DMS114 treated with DMSO at 0.1 percent for 48 hours (cell line): ENCODE measurements around the gene FTO.

Experiments
- DNase-seq: peaks from one replicate; lab custom pipeline; 2025; ENCODE audit not compliant: unreplicated experiment; lab: John Stamatoyannopoulos, UW

FTO gene

DNA sequence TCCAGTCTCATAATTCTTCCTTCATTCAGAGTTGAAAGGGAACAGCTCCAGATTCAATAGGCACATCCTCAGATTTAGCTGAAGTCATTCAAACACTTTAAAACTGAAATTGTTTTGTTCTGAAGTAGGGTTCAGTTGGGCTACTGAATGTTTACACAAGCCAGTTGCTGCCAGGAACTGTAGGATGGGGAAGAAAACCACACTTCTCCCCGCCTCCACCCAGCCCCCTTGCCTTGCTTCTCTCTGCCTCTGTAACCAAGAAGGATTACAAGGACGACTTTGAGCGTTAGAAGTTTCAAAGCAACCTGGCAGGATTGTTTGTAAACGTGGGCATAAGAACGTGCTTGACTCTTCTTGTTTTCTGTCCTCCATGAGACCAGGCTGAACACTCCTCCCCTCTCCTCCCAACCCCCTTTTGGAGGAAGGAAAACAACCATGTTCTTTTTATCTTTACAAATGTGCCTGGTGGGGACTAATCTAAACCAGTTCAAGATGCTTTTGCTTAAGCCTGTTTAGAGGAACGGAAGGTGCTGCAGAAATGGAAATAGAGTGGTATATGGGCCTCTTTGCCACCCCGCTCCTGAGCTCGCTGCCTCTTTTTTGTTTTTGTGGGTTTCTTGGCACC lies 287.9 kb downstream of the FTO start:
- no peak for DNase-seq

DNA sequence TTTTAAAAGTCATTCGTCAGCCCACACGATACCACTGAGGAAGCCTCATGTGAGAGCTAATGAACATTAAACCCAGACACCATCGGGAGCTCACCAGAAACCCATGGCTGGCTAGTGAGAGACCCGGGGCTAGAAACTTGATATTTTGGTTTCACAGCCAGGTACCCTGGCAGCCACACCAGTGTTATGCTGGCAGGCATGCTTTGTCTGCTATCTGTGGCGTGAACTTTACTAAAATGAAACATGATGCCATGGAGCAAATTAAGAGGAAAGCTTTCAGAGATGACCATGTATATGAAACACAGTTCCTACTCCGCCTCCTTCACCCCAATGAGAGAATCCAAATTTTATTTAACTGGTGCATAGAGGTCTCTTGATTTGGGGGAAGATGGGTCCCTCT lies 291.4 kb downstream of the FTO start:
- no peak for DNase-seq

DNA sequence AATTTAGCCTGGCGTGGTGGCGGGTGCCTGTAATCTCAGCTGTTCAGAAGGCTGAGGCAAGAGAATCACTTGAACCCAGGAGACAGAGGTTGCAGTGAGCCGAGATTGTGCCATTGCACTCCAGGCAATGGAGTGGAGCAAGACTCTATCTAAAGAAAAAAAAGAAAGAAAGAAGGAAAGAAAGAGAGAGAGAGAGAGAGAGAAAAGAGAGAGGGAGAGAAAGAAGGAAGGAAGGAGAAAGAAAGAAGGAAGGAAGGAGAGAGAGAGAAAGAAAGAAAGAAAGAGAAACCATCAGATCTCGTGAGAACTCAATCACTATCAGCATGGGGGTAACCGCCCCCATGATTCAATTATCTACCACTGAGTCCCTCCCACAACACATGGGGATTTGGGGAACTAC lies 293.0 kb downstream of the FTO start:
- no peak for DNase-seq

DNA sequence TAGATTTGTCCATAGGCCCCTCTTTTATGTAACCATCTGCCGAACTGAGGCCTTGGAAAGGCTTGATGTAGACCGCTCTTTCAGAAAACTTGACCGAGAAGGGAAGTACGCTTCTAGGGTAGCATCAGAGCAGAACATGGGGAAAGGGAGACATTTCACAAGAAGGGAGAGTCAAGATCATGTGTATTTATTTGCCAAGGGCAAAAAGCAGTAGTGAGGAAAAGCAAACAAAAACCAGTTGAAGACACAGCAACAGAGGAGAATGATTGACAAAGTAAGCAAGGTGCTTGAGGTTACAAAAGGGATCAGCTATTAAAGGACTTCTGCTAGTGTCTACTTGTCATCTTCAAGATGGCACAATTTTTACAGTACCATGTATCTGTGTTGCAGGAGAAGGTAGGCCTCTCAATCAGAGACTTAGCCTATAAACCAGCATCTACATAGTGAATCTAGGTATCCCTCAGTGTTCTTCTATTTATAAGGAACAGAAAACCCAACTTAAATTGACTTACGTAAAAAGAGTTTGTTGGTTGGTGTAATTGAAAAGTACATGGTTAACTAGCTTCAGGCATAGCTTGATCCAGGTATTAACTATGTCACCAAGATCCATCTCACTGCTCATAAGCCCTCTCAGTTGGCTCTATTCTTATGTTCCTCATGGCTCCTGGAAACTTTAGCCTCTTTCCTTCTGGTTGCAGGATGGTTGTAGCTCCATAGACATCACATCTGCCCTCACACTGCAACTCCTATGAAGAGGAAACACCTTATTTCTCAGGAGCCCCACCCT lies 294.3 kb downstream of the FTO start:
- no peak for DNase-seq

DNA sequence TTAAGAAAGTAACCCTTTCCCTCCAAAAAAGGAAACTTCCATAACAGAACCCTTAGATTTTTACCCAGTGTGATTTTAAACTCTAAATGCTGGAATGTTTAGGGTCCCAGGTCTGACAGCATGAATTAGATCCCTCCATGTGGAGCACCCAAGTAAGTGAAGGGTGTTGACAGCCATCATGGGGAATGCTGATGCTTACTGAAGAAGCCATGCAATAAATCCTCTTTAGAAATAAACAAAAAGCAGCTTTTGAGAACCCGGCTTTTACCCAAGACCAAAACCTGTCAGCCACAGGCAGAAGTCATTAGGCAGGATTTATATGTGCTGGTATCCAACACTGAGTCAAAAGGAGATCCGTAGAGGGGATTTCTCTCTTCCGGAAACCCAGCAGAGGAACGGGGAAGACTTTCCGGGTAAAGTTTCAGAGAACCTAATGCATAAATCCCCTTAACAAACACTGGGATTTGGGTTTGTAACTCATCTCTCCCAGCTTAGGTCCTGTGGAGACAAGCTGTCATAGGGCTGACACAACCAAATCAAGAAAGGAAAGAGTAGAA lies 295.1 kb downstream of the FTO start:
- no peak for DNase-seq

DNA sequence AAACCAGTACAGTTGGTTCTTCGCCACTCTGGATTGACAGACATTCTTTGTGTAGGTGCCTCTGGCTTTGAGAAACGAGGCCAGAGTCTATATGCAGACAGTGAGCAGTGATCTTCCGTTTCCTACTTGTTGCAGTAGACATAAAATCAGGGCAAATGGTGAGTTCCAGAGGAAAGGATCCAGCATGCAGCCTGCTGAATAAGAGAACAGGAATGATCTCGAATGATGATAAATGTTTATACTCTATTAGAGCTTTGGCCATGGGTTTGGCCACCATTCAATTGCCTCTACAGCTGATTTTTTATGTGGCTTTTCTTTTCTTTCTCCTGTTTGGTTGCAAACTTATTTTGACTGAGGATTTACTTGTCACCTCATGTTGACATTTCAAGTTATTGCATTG lies 295.9 kb downstream of the FTO start:
- DNase-seq = no peak

DNA sequence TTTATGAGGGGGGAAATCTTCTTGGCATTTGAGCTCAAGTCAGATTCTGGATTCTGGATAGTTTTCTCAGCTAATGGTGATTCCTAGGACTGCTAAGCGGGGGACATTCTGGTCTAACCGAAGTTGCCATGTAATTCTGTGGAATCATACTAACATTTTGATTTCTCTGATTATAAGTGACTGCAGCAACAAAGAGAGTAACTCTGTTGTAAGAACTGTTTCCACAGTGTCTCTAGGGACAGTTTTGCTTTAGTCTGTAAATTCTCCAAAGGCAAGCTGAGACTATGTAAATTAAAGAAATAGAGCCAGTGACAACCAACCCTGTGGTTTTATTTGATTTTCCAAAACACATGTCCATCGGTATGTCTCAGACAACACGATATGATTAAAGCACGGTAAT lies 296.4 kb downstream of the FTO start:
- DNase-seq = no peak

DNA sequence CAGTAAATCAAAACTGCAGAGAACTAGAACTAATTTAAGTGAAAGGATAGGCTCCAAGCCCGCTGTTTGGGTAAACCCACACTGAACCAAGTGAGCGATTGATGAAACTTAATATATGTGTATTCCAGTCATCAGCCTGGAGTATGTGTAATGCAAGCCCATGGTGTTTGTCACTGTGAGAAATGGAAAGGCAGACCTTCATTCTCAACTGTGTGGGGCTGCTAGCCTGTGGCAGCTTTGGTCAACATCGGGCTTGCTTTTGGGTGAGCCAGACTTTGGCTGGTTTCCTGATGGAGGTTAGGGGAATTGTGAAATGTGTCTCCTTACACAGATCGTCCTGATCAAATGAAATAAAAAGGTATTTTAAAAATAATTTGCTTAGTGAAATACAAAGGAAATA lies 302.7 kb downstream of the FTO start:
- no peak for DNase-seq

DNA sequence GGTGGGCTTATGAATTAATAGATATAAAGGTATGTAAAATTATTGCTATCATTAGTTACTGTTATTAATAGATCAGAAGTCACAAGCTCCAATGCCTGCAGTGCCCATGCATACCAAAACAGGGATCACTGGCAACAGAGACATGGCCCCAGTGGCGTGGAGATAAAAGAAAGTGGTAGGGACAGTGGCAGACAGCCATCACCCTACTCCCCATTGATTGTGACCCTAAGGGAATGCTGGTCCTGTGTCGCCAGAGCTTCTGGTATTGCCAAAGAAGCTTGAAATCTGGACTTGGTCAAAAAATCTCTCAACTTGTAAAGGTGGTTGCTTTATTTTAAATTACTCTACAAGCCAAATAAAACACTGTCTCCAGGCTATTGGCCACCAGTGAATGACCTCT lies 303.5 kb downstream of the FTO start:
- DNase-seq = no peak

DNA sequence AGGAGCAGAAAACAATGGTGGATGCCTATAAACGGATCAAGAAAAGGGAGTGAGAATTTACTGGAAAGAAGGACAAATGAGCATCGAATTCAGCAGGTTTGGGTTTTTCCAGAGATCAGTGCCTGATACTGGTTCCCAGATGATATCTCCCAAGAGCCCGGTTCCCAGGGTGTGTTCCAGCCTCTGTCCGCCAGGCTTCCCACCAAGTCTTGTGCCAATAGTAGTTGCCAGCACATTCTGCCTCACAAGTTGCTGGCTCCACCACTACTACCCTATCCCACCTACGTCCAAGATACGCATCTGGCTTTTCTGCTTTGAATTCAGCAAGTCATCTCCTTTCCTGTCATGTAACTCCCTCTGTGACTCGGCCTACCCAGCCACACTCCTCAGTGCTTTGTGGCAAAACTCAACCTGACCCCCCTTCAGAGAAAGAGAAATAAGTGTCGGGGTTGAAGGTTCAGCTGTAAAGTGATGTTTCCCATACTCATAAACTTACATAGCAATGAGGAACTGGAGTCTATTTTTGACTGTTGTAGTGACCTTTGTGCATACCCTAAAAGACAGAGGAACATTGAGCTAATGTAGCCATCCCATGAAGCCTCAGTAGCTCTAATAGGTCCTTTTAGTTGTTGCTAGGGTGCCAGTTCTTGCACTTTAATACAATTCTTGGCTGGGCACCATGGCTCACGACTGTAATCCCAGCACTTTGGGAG lies 305.7 kb downstream of the FTO start:
- no peak for DNase-seq

DNA sequence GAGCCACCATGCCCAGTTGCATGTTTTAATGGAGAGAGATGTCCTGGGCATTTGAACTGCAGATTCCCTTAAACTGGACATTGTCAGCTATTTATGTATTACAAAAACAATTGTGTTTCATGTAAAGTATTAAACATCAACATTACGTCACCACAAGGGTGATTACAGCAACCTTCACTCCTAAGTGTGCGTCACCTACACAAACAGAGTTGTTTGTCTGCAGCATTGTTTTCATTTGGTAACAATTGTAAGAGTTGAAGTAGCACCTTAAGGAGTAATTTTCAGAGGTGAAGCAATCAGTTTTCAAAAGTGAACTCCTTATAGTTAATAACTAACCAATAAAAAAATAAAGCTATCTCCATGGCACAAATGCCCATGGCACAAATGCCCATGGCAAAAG lies 311.2 kb downstream of the FTO start:
- DNase-seq = no peak

DNA sequence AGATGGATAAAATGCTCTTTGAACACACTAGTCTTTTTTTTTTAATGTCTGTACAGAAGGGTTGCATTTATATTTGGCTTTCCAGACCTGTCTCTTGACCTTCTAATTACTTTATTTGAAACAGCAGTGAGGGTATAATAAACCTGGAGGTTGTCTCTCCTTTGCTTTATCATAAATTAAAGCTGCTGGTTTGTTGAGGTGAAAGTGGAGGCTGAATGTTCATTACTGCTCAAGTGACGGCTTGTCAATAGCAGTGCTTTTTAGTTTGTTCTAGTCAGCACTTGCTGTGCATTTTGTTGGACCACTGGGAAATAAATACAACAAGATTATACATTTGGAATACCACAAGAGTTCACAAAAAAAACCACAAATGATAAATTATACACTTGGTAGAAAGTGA lies 318.4 kb downstream of the FTO start:
- no peak for DNase-seq

DNA sequence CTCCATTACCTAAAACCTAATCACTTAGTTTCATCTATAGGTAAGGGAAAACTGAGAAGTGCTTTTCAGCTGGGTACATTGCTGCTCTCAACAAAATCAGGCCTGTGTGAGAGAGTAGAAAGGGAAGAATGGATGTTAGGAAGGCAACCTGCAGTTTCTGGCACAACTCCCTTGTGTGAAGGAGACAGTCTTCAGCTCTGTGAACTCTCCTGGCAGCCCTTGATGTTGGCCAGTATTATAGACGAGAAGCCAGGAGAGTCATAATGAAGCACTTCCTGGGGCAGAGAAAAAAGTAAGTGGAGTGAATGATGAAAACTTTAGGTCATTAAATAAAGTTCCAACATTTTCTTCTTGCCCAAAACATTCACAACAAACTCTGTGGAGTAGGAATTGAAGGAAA lies 322.5 kb downstream of the FTO start:
- DNase-seq = no peak

DNA sequence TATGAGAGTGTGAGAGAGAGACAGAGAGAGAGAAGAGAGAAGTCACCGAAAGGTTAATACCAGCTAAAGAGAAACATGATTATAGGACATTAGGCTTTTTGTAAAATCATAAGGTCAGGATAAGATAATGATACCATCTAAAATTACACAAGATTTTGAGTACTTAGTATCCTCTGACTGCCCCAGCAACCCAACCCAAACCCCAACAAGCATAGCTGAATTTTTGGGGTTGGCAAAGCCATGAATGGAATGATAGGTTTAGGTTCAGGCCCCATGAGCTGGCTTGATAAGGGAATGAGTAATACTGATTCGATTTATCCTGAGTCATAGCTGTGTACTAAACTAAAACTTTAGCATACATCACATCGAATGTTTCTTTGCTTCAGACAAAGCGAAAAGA lies 323.1 kb downstream of the FTO start:
- DNase-seq = no peak

DNA sequence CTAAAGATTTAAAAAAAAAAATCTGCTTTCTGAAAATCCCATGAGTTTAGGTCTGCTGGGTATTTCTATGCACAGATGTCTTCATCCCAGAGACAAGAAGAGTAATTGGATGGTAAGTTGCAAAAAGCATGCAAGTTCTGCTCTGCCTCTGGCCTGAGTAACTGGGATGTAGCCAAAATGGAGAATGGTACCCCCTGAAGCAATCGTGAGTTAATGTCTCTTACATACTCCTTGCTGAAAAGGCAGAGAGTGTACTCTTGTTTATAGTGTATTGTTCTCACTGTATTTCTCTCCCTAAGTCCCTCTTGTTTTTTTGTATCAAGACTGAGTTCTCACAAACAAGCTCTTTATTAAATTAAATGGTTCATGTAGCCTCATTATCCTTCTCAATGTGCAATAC lies 323.6 kb downstream of the FTO start:
- DNase-seq = no peak

DNA sequence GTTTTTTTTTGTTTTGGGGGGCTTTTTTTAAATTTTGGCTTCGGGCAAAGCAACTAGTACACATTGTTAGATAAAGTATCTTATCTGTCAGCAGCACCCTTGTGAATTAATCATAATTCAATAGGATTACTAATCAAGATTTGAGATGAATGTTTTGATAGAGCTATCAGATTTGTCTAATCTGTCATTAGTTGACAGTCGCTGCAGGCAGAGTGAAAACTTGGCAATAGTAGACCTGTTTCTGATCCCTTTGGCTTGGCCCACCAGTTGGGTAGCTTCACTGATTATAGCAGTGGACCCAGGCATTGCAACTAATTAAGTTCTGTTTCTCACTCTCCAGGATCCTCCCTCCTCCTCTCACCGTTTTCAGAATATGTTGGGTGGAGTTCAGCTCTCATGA lies 324.0 kb downstream of the FTO start:
- DNase-seq = no peak

DNA sequence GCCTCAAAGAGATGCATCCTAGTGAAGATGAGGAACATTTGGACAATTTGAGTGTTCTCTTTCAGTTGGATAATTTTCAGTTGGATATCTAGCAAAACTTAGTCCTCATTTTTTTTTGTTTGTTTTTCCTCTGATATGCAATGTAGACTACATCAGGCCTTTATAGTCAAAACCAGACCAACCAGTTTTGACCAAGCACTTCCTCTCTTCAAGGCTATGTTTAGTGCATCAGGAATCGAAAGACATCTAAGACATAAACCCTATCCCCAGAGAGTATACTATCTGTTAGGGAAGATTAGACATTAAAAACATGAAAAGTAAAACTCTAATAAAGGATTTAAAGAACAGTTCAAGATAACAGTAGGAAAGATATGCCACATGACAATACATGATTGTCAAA lies 326.5 kb downstream of the FTO start:
- DNase-seq = no peak

DNA sequence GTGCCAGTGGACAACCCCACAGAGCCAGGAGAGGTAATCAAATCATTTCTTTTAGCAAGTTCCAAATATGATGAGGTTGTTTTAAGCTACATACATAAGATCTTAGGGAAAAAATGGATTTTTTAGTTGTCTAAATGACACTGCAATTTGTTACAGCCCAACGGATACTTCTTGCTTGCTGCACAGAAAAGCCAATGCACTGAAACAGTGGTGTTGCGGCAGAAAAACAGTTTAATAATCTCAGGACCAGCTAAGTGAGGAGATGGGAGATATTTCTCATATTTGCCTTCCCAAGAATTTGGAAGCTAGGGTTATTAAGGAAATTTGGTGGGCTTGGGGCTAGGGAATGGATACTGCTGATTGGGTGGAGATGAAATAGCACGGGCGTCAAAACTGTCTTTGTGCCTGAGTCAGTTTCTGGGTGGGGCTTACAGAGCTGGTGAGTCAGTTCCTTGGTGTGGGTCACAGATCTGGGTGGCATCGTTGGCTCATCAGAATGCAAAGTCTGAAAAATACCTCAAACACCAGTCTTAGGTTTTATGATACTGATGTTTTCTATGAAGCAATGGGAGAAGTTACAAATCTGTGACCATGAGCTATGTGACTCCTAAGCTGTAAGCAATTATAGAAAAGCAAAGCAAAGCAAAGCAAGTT lies 327.3 kb downstream of the FTO start:
- DNase-seq = no peak

DNA sequence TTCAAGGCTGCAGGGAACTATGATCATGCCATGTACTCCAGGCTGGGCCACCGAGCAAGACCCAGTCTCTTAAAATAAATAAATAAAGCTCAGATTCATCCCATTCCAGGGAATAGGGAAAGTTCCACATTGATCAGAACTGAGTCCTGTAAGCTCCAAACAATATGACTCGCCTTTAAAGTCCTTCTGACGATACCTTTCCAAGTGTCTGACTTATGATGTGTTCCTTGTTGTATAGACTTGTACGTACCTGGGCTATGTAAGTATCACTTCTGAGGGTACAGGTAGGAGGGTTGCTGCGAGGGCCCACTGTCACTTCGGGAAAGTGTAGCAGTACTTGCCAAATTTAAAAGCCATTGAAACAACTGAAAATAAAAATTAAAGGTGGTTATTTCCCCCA lies 329.8 kb downstream of the FTO start:
- no peak for DNase-seq

DNA sequence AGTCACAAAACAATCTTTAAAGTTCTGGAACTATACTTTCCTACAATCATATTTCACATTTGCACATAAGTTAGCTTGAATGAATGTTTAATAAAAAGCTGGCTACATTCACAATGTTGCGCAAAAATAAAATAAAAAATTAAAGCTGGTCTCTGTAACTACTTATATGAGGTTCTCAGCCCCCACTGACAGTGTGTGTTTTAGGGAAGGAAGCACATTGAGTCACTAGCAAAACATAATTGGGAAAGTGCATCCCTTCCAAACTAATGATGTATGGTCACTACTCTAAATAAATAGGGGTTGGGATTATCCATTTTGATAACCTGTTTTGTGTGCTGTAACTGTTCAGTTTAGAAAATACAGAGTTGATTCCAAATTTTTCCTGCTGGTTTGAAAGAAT lies 330.7 kb downstream of the FTO start:
- DNase-seq = no peak

DNA sequence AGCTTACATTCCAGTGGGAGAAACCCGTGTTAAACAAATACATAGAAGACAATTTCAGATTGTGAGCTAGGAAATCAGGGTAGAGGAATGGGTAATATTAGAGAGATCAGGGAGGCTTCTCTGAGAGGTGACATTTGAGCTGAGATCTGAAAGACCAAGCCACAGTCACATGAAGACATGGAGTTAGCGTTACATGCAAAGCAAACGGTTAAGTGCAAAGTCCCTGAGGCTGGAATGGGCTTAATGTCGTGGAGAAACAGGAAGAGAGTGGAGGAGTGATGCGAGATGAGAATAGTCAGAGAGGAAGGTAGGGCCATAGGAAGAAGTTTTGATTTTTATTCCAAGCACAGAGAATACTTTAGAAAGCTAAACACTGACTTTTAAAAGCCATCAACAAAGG lies 336.5 kb downstream of the FTO start:
- DNase-seq = no peak

DNA sequence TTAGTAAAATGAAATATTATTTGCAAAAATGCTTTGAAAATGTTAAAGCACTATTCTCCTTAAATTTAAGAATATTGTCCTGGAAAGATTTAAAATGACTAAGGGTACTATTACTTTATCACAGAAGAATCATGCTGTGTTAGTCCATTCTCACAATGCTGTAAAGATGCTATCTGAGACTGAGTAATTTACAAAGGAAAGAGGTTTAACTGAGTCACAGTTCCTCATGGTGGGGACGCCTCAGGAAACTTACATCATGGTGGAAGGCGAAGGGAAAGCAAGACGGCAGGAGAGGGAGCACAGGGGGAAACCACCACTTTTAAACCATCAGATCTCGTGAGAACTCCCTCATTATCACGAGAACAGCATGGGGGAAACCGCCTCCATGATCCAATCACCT lies 337.0 kb downstream of the FTO start:
- DNase-seq = no peak
